Neural cell (in vitro differentiated cells): ENCODE results near the gene FAM168A. TPM values are rescaled to one million over a fixed set of nuclear protein-coding genes. Genes with fewer than 3 reads are reported as not detected.

Source experiments
- H2AFZ ChIP-seq: fragments of 200-600, 300-800 bp; sonication (generic), shearing (Covaris generic); 2 replicates; pipeline ENCODE4 v1.6.0; 2014; ENCODE audit warnings: low read depth, mild to moderate bottlenecking, antibody characterized with exemption, low read length, moderate library complexity
- H3F3A ChIP-seq: fragments of 200-600 bp; shearing (Covaris generic); 2 replicates; pipeline ENCODE4 v1.6.1; 2016; ENCODE audit warnings: mild to moderate bottlenecking, moderate library complexity, mixed read lengths, antibody characterized with exemption, low read length; ENCODE audit not compliant: insufficient read depth, poor library complexity, severe bottlenecking
- H3K27ac ChIP-seq: fragments of 200-600, 300-800 bp; sonication (generic), shearing (Covaris generic); 2 replicates; pipeline ENCODE4 v1.5.1; 2014; ENCODE audit warnings: mild to moderate bottlenecking, low read length, moderate library complexity
- H3K27me3 ChIP-seq: fragments of 300-800, 200-600 bp; sonication (generic), shearing (Covaris generic); 2 replicates; pipeline ENCODE4 v1.6.0; 2014; ENCODE audit warnings: mild to moderate bottlenecking, low read depth, low read length, moderate library complexity; ENCODE audit not compliant: insufficient read depth
- H3K36me3 ChIP-seq: fragments of 300-800, 200-600 bp; sonication (generic), shearing (Covaris generic); 2 replicates; pipeline ENCODE4 v1.5.1; 2014; ENCODE audit warnings: mild to moderate bottlenecking, antibody characterized with exemption, low read length, moderate library complexity; ENCODE audit not compliant: insufficient read depth
- H3K4me2 ChIP-seq: fragments of 300-800, 200-600 bp; sonication (generic), shearing (Covaris generic); 2 replicates; pipeline ENCODE4 v1.6.0; 2014; ENCODE audit warnings: mild to moderate bottlenecking, low read length
- H3K4me3 ChIP-seq: fragments of 300-800, 200-600 bp; sonication (generic), shearing (Covaris generic); 2 replicates; pipeline ENCODE4 v1.5.1; 2014; ENCODE audit warnings: mild to moderate bottlenecking, low read length, moderate library complexity
- H3K79me2 ChIP-seq: fragments of 200-600 bp; shearing (Covaris generic); replicated peaks from 2 replicates; pipeline ENCODE4 v1.6.0; 2014; ENCODE audit warnings: mild to moderate bottlenecking, low read length, moderate library complexity; ENCODE audit not compliant: insufficient read depth
- H3K9ac ChIP-seq: fragments of 300-800, 200-600 bp; sonication (generic), shearing (Covaris generic); 2 replicates; pipeline ENCODE4 v1.6.1; 2016; ENCODE audit warnings: mild to moderate bottlenecking, low read length, mixed read lengths
- H3K9me2 ChIP-seq: fragments of 200-600 bp; shearing (Covaris generic); 2 replicates; pipeline ENCODE4 v1.6.1; 2016; ENCODE audit warnings: mild to moderate bottlenecking, low read length, mixed read lengths; ENCODE audit not compliant: insufficient read depth
- H3K9me3 ChIP-seq: fragments of 200-600, 300-800 bp; sonication (generic), shearing (Covaris generic); 2 replicates; pipeline ENCODE4 v1.6.1; 2016; ENCODE audit warnings: mild to moderate bottlenecking, mixed run types, low read length, moderate library complexity, mixed read lengths
- H4K20me1 ChIP-seq: fragments of 200-600 bp; shearing (Covaris generic); 2 replicates; pipeline ENCODE4 v1.6.1; 2016; ENCODE audit warnings: mild to moderate bottlenecking, mixed run types; ENCODE audit not compliant: insufficient read depth
- EP300 ChIP-seq: fragments of 450-650 bp; conservative IDR thresholded peaks from 2 replicates; pipeline ENCODE4 v1.6.1; 2014; ENCODE audit warnings: antibody characterized with exemption, mild to moderate bottlenecking, moderate library complexity; ENCODE audit not compliant: poor library complexity, severe bottlenecking
- EZH2 ChIP-seq: fragments of 200-600, 300-800 bp; shearing (Covaris generic), sonication (generic); IDR thresholded peaks from 2 replicates; pipeline ENCODE4 v1.6.1; 2014; ENCODE audit warnings: antibody characterized with exemption, low read length, borderline replicate concordance, mild to moderate bottlenecking; ENCODE audit not compliant: insufficient read depth, poor library complexity, severe bottlenecking
- MXI1 ChIP-seq: fragments of 450-650 bp; conservative IDR thresholded peaks from 2 replicates; pipeline ENCODE4 v1.6.1; 2014; ENCODE audit warnings: antibody characterized with exemption, mild to moderate bottlenecking; ENCODE audit not compliant: poor library complexity, severe bottlenecking
- POLR2AphosphoS5 ChIP-seq: IDR thresholded peaks from 2 replicates; pipeline ENCODE4 v1.6.1; 2012
- RAD21 ChIP-seq: fragments of 450-650 bp; conservative IDR thresholded peaks from 2 replicates; pipeline ENCODE4 v1.6.1; 2014; ENCODE audit warnings: antibody characterized with exemption, mild to moderate bottlenecking, moderate library complexity
- SMC3 ChIP-seq: fragments of 450-650 bp; conservative IDR thresholded peaks from 2 replicates; pipeline ENCODE4 v1.6.1; 2014; ENCODE audit warnings: antibody characterized with exemption, mild to moderate bottlenecking, moderate library complexity; ENCODE audit not compliant: poor library complexity
- TAF1 ChIP-seq: IDR thresholded peaks from 2 replicates; pipeline ENCODE4 v1.6.1; 2012; ENCODE audit warnings: low read depth
- polyA plus RNA-seq: library from polyadenylated mRNA; depleted of rRNA; stranded (reverse); fragments of >200 nt; gene quantifications from 2 replicates; pipeline ENCODE4 v1.2.3, GENCODE V29; 2014
- TF ChIP-seq, protein P1 (sequence below): IDR thresholded peaks from 2 replicates; pipeline ENCODE4 v1.6.1; 2012; ENCODE audit warnings: borderline replicate concordance
- TF ChIP-seq, protein P2 (sequence below): fragments of 450-650 bp; IDR thresholded peaks from 2 replicates; pipeline ENCODE4 v1.5.1; 2014; ENCODE audit warnings: antibody characterized with exemption, mild to moderate bottlenecking, moderate library complexity; ENCODE audit not compliant: poor library complexity, severe bottlenecking

FAM168A gene
- polyA plus RNA-seq, 1 donor from 2014 or later: 67.3 TPM

DNA sequence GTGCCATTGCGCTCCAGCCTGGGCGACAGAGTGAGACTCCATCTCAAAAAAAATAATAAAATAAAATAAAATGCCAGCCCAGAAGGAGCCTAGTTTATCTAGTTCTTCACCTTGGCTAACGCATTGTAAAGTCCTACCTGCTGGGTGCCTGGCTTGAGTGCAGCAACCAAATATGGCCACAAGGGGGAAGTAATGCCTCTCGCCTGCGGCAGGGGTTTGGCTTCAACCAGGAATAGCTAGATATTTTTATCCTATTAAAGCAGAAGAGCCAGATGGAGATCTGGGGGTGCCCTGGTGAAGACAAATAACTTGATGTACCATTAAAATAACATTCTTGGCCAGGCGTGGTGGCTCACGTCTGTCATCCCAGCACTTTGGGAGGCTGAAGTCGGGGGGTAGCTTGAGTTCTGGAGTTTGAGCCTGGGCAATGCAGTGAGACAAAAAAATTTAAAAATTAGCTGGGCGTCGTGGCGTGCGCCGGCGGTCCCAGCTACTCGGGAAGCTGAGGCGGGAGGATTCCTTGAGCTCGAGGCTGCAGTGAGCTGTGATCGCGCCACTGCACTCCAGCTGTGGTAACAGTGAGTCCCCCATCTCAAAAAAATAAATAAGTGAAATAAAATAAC lies 27.9 kb upstream of the FAM168A start:
- Histone ChIP-seq H3K27me3 (no peaks in the 10 kb centered on the region), H2AFZ (no peak overlapping the region)

DNA sequence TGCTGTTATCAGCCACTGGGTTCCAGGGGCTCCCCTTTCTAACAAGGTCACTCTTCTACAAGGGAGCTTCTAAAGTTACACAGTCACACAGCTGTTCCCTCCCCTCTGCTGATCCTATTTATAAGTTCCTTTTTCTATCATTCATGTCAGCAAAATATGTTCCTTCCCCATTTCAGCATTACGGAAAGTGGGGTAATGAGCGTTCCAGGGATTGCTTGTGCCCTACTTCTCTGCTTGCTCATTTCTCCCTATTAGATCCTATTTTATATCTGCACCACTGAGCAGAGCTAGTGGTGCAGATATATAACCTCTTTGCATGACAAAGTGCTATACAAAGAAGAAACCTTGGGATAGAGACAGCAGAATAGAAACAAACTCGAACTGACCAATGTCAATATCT lies 25.8 kb upstream of the FAM168A start:
- TF ChIP-seq EP300 (no peak), RAD21 (no peak), EZH2 (no peak), TAF1 (no peak), MXI1 (no peak), SMC3 (no peak), POLR2AphosphoS5 (no peak)
- TF ChIP-seq, protein P1, sequence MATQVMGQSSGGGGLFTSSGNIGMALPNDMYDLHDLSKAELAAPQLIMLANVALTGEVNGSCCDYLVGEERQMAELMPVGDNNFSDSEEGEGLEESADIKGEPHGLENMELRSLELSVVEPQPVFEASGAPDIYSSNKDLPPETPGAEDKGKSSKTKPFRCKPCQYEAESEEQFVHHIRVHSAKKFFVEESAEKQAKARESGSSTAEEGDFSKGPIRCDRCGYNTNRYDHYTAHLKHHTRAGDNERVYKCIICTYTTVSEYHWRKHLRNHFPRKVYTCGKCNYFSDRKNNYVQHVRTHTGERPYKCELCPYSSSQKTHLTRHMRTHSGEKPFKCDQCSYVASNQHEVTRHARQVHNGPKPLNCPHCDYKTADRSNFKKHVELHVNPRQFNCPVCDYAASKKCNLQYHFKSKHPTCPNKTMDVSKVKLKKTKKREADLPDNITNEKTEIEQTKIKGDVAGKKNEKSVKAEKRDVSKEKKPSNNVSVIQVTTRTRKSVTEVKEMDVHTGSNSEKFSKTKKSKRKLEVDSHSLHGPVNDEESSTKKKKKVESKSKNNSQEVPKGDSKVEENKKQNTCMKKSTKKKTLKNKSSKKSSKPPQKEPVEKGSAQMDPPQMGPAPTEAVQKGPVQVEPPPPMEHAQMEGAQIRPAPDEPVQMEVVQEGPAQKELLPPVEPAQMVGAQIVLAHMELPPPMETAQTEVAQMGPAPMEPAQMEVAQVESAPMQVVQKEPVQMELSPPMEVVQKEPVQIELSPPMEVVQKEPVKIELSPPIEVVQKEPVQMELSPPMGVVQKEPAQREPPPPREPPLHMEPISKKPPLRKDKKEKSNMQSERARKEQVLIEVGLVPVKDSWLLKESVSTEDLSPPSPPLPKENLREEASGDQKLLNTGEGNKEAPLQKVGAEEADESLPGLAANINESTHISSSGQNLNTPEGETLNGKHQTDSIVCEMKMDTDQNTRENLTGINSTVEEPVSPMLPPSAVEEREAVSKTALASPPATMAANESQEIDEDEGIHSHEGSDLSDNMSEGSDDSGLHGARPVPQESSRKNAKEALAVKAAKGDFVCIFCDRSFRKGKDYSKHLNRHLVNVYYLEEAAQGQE: no peak
- TF ChIP-seq, protein P2, sequence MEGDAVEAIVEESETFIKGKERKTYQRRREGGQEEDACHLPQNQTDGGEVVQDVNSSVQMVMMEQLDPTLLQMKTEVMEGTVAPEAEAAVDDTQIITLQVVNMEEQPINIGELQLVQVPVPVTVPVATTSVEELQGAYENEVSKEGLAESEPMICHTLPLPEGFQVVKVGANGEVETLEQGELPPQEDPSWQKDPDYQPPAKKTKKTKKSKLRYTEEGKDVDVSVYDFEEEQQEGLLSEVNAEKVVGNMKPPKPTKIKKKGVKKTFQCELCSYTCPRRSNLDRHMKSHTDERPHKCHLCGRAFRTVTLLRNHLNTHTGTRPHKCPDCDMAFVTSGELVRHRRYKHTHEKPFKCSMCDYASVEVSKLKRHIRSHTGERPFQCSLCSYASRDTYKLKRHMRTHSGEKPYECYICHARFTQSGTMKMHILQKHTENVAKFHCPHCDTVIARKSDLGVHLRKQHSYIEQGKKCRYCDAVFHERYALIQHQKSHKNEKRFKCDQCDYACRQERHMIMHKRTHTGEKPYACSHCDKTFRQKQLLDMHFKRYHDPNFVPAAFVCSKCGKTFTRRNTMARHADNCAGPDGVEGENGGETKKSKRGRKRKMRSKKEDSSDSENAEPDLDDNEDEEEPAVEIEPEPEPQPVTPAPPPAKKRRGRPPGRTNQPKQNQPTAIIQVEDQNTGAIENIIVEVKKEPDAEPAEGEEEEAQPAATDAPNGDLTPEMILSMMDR: no peak
- H3K4me3 ChIP-seq: no peak overlapping the region
- H3K9ac ChIP-seq: no peak overlapping the region
- H3K79me2 ChIP-seq: no peaks in the 10 kb centered on the region
- H3K9me2 ChIP-seq: no peaks in the 10 kb centered on the region
- no peaks in the 10 kb centered on the region for H3K36me3 ChIP-seq
- H3K27ac ChIP-seq: no peak overlapping the region
- no peak overlapping the region for H2AFZ ChIP-seq
- H3K4me2 ChIP-seq: no peak overlapping the region
- no peaks in the 10 kb centered on the region for H3F3A ChIP-seq
- H3K27me3 ChIP-seq: no peaks in the 10 kb centered on the region
- no peaks in the 10 kb centered on the region for H3K9me3 ChIP-seq
- H4K20me1 ChIP-seq: no peaks in the 10 kb centered on the region

More for the DNA sequence above, 27.9 kb upstream of the FAM168A start:
- TF ChIP-seq TAF1 (no peak), SMC3 (peak; percentile 83), EP300 (no peak), POLR2AphosphoS5 (no peak), EZH2 (no peak), RAD21 (peak; percentile 79), MXI1 (no peak)
- TF ChIP-seq, protein P1: no peak
- TF ChIP-seq, protein P2: peak; percentile 79
- Histone ChIP-seq H3K9me3 (no peaks in the 10 kb centered on the region), H3K27ac (no peak overlapping the region), H4K20me1 (no peaks in the 10 kb centered on the region), H3K79me2 (no peaks in the 10 kb centered on the region), H3K4me2 (no peak overlapping the region), H3K9me2 (no peaks in the 10 kb centered on the region), H3F3A (no peaks in the 10 kb centered on the region), H3K36me3 (no peaks in the 10 kb centered on the region), H3K4me3 (no peak overlapping the region), H3K9ac (no peak overlapping the region)
